ENCODE results near the gene ZNF462.

Gene ZNF462

DNA sequence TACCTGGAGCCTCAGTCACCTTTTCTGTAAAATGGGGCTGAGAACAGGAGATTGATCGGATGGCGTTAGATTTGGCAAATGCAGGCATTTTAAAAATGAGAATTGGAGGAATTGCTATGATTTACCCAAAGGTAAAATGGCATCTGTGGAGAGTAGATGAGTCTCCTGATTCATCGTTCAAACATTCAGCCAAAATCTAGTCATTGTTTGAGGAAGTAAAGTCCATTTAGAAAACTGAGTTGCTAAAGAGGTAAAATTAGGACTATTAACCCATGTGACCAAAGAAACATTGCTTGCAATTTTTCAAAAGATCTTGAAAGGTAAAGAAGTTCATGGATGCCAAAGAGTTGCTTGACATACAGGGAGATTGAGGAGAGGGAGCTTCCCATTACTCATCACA is 69.7 kb downstream of the ZNF462 start:
- no peak for DNase-seq

DNA sequence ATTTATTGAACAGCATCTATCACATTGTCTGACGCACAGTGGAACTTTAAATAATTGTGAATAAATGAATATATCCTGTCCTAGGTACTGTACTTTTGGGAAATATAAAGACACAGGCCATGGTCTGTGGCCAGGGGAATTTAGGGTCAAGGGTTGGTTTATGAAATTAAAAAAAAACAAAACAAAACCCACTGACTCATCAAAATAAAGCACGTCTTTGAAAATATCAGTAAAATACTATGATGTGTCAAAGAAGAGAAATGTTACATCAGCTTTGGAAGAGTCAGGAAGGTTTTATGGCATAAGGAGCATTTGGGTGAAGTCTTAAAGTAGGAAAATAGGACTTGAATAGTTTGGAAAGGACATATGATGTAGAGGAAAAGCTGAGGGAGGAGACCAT is 70.5 kb downstream of the ZNF462 start:
- no peak for DNase-seq

GRCh38 chr9:106934442-106935238 is 71.7 kb downstream of the ZNF462 start:
- DNase-seq, result no peak

DNA sequence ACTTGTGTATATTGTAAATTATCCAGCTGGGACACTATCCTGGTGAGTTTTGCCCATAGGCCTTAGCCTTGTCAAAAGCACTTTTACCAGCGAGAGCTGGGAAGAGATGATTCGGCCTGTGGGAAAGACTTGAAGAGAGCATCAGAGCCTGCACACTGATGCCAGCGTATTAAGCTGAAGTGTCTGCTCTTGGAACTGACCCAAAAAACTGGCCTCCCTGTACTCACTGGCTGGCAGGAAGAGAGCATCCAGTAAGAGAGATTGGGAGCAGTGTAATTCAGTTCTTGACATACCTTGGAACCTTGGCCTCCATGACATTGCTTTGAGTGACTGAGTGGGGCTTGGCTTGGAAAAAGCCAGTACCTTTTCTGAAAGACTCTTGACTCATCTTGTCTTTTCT is 73.7 kb downstream of the ZNF462 start:
- DNase-seq, result no peak

GRCh38 chr9:106941916-106942315 is 79.0 kb downstream of the ZNF462 start:
- no peak for DNase-seq

DNA sequence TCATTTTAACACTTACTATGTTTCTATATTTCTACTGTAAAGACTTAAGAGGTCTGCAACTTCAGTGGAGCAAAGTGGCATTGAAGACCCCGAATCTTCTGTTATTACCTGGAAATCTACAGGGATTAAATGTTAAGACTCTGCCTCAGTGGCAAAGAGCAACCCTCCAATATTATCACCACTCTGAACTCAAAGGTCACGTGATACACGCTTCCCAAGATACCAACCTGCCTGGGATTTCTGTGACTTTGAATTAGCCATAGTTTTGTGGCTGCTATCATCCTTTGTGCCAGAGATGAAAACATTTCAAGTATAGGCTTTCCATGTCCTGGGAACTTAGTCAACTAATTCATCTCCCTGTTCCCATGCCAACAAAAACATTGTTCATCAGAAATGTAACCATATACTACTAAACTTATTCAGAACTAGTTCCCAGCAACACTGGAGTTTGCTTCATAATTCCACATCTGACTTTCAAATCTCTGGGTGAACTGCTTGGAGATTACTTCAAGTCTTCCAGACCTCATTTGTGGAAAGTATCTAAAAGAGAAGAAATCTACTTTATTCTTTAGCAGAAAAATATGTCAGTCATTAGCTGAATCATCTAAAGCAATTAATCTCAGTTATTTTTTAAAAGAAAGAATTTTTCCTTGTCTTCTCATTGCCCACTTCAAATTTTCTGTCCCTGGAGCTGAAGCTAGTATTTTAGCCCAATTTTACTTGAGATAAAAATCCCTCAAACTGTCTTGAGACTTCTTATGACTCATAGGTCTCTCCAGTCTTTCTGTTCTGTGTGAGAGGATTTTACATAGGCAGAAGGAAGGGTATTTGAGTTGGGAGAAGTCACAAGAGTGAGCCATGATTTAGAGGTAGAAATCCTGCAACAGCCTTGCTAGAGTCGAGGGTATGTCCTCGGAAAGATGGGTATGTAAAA is 83.0 kb downstream of the ZNF462 start:
- no peak for DNase-seq

GRCh38 chr9:106947106-106947900 is 84.3 kb downstream of the ZNF462 start:
- DNase-seq, result no peak

DNA sequence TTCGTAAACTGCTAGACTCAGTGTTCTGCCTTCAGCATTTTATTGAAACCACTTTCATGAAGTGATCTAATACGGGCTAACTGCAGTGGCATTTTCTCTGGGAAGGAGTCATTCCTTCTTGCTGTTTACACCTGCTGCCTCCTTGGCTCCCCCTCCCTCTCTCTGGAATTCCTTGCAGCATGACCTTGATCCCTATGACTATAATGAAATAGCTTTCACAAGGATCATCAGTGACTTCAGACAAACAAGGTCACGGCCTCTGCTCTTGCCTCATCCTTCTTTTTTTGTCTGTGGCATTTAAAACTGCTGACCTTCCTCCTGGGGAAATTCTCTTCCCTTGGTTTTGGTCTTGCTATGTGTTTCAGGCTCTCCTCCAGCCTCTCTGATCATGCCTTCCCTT is 90.2 kb downstream of the ZNF462 start:
- no peak for DNase-seq

GRCh38 chr9:106954558-106954957 is 91.6 kb downstream of the ZNF462 start:
- DNase-seq, result no peak

DNA sequence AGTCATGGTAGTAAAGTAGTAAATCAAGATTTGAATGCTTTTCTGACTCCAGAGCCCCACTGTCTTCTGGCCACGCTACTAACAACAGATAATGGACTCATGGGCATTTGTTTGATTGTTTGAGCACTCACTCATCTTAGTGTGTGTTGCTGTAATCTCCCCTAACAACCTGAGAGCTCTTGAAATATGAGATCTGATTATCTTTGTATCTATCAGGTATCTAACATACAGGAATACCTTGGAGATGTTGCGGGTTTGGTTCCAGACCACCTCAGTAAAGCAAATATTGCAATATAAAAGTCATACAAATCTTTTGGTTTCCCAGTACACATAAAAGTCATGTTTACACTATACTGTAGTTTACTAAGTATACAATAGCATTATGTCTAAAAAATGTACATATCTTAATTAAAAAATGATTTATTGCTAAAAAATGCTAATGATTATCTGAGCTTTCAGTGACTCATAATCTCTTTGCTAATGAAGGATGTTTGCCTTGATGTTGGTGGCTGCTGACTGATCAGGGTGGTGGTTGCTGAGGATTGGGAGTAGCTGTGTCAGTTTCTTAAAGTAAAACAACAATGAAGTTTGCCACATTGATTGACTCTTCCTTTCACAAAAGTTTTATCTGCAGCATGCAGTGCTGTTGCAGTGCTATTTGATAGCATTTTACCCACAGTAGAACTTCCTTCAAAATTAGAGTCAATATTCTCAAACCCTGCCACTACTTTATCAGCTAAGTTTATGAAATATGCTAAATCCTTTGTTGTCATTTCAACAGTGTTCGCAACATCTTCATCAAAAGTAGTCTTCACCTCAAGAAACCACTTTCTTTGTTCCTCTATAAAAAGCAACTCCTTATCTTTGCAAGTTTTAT is 92.2 kb downstream of the ZNF462 start:
- no peak for DNase-seq

- DNase-seq, result no peak
Observed at GRCh38 chr9:106956971-106957370, 94.0 kb downstream of the ZNF462 start.

GRCh38 chr9:106958955-106959657 is 96.1 kb downstream of the ZNF462 start:
- no peak for DNase-seq

DNA sequence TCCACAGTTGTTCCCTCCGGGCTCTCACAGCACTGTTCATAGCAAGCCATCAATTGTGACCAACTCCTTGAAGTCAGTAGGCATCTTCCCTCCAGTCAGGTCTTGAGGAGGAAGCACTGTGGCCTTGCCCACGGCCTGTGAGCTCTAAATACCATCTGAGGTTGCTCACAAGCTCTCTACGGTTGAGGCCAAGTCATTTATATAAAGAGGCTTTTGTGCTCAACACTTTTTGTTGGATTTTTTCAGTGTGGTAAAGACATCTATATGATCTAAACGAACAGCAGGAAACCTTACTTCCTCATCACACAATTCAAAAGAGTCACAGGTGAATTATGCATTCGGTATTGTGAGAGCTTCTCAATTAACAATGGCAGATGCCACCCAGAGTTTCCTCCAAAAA is 97.3 kb downstream of the ZNF462 start:
- DNase-seq, result no peak

DNA sequence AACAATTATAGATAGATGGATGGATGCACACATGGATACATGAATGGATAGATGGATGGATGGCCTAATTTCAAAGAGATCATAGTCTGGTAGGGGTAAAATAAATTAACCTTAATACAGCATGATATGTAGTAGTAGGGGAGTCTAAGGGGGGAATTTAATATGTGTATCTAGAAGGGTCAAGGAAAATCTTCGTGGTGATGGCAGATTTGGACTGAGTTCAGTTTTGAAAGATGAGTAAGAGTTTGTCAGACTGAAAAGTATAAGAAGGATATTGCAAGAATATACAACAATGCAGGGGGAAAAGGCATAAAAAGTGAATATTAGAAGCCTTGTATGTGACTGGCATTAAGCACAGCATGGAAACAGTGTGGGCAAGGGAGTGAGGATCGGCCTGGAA is 98.7 kb downstream of the ZNF462 start:
- no peak for DNase-seq

DNA sequence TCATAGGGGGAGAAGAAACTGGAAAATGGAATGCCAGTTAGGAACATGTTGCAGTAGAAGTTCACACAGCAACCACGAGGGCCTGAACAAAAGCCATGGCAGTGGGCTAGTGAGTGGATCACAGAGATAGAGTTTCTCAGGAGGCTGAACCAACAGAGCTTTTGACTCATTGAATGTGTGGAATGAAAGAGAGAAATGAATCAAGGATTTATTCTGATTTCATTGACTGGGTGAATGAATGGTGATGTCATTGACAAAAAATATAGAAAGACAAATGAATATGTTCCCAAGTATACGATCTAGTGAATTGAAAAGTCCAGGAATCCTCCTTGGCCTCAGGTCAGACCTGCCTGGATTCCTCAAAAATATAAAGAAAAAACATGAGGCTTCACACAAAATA is 99.2 kb downstream of the ZNF462 start:
- DNase-seq, result no peak

DNA sequence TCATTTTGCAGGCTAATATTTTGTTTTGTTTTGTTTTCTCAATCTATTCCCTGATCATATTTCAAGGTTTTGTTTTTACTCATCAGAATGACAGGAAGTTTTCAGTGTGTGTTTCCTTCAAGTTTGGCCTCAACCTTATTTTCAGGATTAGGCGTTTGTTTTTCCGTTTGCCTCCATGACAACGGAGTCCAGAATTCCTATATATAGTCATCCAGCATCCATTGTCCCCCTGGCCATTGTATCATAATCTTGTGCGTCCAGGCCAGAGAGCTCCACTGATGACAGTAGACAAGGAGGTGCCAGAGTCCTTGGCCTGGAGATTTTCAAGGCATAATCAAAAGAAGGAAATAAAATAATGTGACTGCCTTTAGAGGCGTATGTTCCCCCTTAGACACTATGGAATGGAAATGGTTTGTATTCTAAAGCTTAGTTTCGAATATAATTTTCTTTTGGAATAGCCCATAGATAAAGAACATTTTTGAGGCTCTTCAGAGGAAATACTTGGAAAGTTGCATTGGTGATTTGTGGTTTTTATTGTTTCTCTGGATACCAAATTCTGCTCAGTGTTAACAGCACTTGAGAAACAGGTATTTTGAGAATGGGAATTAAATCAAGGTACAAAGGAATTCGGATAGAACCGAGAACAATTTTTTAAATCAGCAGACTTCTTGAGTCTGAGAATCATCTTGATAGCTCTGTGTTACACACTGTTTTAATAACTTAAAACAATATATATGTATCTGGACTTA is 99.8 kb downstream of the ZNF462 start:
- no peak for DNase-seq

DNA sequence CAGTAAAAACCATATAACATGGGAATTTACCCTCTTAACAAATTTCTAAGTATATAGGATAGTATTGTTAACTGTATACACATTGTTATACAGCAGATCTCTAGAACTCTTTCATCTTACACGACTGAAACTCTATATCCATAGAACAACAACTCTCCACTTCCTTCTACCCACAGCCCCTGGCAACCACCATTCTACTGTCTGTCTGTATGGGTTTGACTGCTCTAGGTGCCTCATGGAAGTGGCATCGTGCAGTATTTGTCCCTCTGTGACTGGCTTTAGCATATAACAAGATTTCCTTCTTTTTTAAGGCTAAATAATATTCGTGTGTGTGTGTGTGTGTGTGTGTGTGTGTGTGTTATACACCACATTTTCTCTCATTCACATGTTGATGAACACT is 100.7 kb downstream of the ZNF462 start:
- DNase-seq, result no peak

- DNase-seq, result no peak
Observed at GRCh38 chr9:106964329-106964728, 101.4 kb downstream of the ZNF462 start.

DNA sequence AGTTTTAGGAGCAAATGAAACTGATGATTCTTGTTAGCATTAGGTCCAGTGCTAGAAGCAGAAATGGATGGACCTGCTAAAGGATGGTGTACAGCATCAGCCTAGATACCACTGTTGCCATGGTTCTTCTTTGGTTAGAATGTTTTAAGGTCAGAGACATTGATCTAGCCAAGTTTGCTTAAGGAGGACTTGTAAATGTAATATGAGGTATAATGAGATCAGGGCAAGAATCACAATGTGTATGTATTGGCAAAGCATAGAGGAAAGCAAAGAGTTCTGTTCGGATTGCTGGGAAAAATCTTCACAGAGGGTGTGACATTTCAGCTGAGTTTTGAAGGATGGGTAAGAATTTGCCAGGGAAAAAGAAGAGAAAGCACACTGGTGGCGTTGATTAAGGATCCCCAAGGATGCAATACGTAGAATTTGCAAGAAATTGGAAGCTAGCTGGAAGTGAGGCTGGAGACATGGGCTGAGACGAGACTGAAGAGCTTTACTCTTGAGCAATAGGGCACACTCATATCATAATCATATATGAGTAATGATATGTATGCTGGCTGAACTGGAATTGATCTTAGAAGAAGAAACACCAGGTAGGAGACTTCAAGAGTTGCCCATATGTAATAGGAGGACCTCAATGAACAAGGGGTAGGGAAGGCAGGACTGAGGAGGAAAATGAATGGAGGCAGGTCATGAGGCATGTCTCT is 102.0 kb downstream of the ZNF462 start:
- no peak for DNase-seq

- DNase-seq, result no peak
Observed at GRCh38 chr9:106966481-106966880, 103.5 kb downstream of the ZNF462 start.
